Astrocyte (in vitro differentiated cells and primary cell): ENCODE results near the gene MECR. TPM values are rescaled to one million over a fixed set of nuclear protein-coding genes. Genes with fewer than 3 reads are reported as not detected.

Experiments used
- DNase-seq: peaks from one replicate; pipeline ENCODE4 v3.0.0-alpha.2; 2010; ENCODE audit warnings: low read depth
- FAIRE-seq: peaks from 2 replicates; lab custom pipeline; 2011; peaks lifted over from hg19 to GRCh38; lab: Jason Lieb, UNC
- H2AFZ ChIP-seq: 2 replicates; pipeline ENCODE4 v1.6.0; 2012; ENCODE audit warnings: low read depth, low read length, inconsistent platforms
- H3K27ac ChIP-seq: 2 replicates; pipeline ENCODE4 v1.5.1; 2011; ENCODE audit warnings: low read depth, low read length, inconsistent platforms
- H3K27me3 ChIP-seq: 2 replicates; pipeline ENCODE4 v1.6.0; 2011; ENCODE audit warnings: low read length, inconsistent platforms; ENCODE audit not compliant: insufficient read depth
- H3K36me3 ChIP-seq: 2 replicates; pipeline ENCODE4 v1.5.1; 2011; ENCODE audit warnings: low read length, inconsistent platforms; ENCODE audit not compliant: insufficient read depth
- H3K4me1 ChIP-seq: 2 replicates; pipeline ENCODE4 v1.5.1; 2011; ENCODE audit warnings: low read length, inconsistent platforms; ENCODE audit not compliant: insufficient read depth
- H3K4me2 ChIP-seq: 2 replicates; pipeline ENCODE4 v1.6.0; 2012; ENCODE audit warnings: low read length, inconsistent platforms
- H3K4me3 ChIP-seq: 2 replicates; pipeline ENCODE4 v1.5.1; 2011; ENCODE audit warnings: low read depth, mild to moderate bottlenecking, low read length, inconsistent platforms; ENCODE audit not compliant: insufficient read depth
- H3K79me2 ChIP-seq: 2 replicates; pipeline ENCODE4 v1.6.0; 2012; ENCODE audit warnings: mild to moderate bottlenecking, low read length, inconsistent platforms; ENCODE audit not compliant: insufficient read depth
- H3K9ac ChIP-seq: 2 replicates; pipeline ENCODE4 v1.6.0; 2012; ENCODE audit warnings: mild to moderate bottlenecking, low read length, inconsistent platforms
- H3K9me3 ChIP-seq: 2 replicates; pipeline ENCODE4 v1.5.1; 2012; ENCODE audit warnings: low read depth, mild to moderate bottlenecking, low read length, inconsistent platforms; ENCODE audit not compliant: insufficient read depth
- H4K20me1 ChIP-seq: 2 replicates; pipeline ENCODE4 v1.6.0; 2012; ENCODE audit warnings: low read length, inconsistent platforms; ENCODE audit not compliant: insufficient read depth
- H3K27ac Mint-ChIP-seq: one replicate; pipeline ENCODE4 v1.8.0; 2021; ENCODE audit warnings: mild to moderate bottlenecking, mixed read lengths; ENCODE audit not compliant: unreplicated experiment
- H3K27me3 Mint-ChIP-seq: one replicate; pipeline ENCODE4 v1.8.0; 2021; ENCODE audit warnings: low read depth, mixed read lengths; ENCODE audit not compliant: unreplicated experiment
- H3K36me3 Mint-ChIP-seq: one replicate; pipeline ENCODE4 v1.8.0; 2021; ENCODE audit warnings: low read depth, mixed read lengths; ENCODE audit not compliant: unreplicated experiment
- H3K4me1 Mint-ChIP-seq: one replicate; pipeline ENCODE4 v1.8.0; 2021; ENCODE audit warnings: low read depth, mixed read lengths; ENCODE audit not compliant: unreplicated experiment
- H3K4me3 Mint-ChIP-seq: one replicate; pipeline ENCODE4 v1.8.0; 2021; ENCODE audit warnings: mild to moderate bottlenecking, moderate library complexity, mixed read lengths; ENCODE audit not compliant: unreplicated experiment
- H3K9me3 Mint-ChIP-seq: one replicate; pipeline ENCODE4 v1.8.0; 2021; ENCODE audit warnings: mild to moderate bottlenecking, mixed read lengths; ENCODE audit not compliant: unreplicated experiment
- CTCF ChIP-seq: IDR thresholded peaks from 2 replicates; pipeline ENCODE4 v1.5.1; 2011; ENCODE audit warnings: low read depth, mild to moderate bottlenecking, inconsistent platforms, low read length, moderate library complexity; ENCODE audit not compliant: insufficient read depth
- EZH2 ChIP-seq: IDR thresholded peaks from 2 replicates; pipeline ENCODE4 v1.6.1; 2012; ENCODE audit warnings: mild to moderate bottlenecking, low read length, inconsistent platforms; ENCODE audit not compliant: insufficient read depth
- total RNA-seq: library from RNA; stranded (reverse); gene quantifications from 2 replicates; pipeline ENCODE4 v1.2.1, GENCODE V29; 2021

MECR gene
- total RNA-seq, 1 donor from 2014 or later, result 25.1 TPM

- Histone ChIP-seq H3K27ac (no peak overlapping the region), H3K36me3 (peaks cover 36% of the 10 kb centered on the region), H3K9ac (no peak overlapping the region), H2AFZ (no peak overlapping the region), H3K27me3 (no peaks in the 10 kb centered on the region), H4K20me1 (peaks cover 85% of the 10 kb centered on the region), H3K4me3 (no peak overlapping the region), H3K9me3 (no peaks in the 10 kb centered on the region), H3K4me2 (peak overlapping the region; percentile 1), H3K4me1 (peaks cover 7% of the 10 kb centered on the region), H3K79me2 (peaks cover 98% of the 10 kb centered on the region)
- no peak overlapping the region for H3K27ac Mint-ChIP-seq
- no peak overlapping the region for H3K4me3 Mint-ChIP-seq
- no peak for TF ChIP-seq EZH2
- H3K4me1 Mint-ChIP-seq, result peaks cover 10% of the 10 kb centered on the region
- FAIRE-seq (no peak), DNase-seq (peak; percentile 29)
- no peaks in the 10 kb centered on the region for H3K27me3 Mint-ChIP-seq
- peaks cover 23% of the 10 kb centered on the region for H3K36me3 Mint-ChIP-seq
- no peaks in the 10 kb centered on the region for H3K9me3 Mint-ChIP-seq
Observed at GRCh38 chr1:29162476-29163138, 68.1 kb downstream of the MECR start.

GRCh38 chr1:29162025-29162424 is 68.7 kb downstream of the MECR start:
- H3K9me3 Mint-ChIP-seq, result no peaks in the 10 kb centered on the region
- no peak overlapping the region for H3K4me3 ChIP-seq
- no peak overlapping the region for H3K27ac Mint-ChIP-seq
- no peak overlapping the region for H3K9ac ChIP-seq
- no peak overlapping the region for H3K4me2 ChIP-seq
- peaks cover 10% of the 10 kb centered on the region for H3K4me1 Mint-ChIP-seq
- FAIRE-seq (no peak), DNase-seq (no peak)
- peaks cover 84% of the 10 kb centered on the region for H4K20me1 ChIP-seq
- no peaks in the 10 kb centered on the region for H3K27me3 ChIP-seq
- no peak overlapping the region for H3K4me3 Mint-ChIP-seq
- no peak overlapping the region for H3K27ac ChIP-seq
- H3K36me3 Mint-ChIP-seq, result peaks cover 23% of the 10 kb centered on the region
- TF ChIP-seq CTCF (no peak), EZH2 (no peak)
- H3K79me2 ChIP-seq, result peaks cover 96% of the 10 kb centered on the region
- no peaks in the 10 kb centered on the region for H3K27me3 Mint-ChIP-seq
- no peaks in the 10 kb centered on the region for H3K9me3 ChIP-seq
- H3K4me1 ChIP-seq, result peaks cover 7% of the 10 kb centered on the region
- H3K36me3 ChIP-seq, result peaks cover 39% of the 10 kb centered on the region
- no peak overlapping the region for H2AFZ ChIP-seq

- no peak for TF ChIP-seq CTCF
- no peak for TF ChIP-seq EZH2
- Histone ChIP-seq H3K36me3 (peaks cover 44% of the 10 kb centered on the region), H2AFZ (no peak overlapping the region), H3K27ac (no peak overlapping the region), H3K4me3 (no peak overlapping the region), H3K4me1 (no peaks in the 10 kb centered on the region), H3K9me3 (no peaks in the 10 kb centered on the region), H3K79me2 (peaks cover 94% of the 10 kb centered on the region), H4K20me1 (peaks cover 82% of the 10 kb centered on the region), H3K27me3 (no peaks in the 10 kb centered on the region), H3K4me2 (no peak overlapping the region), H3K9ac (no peak overlapping the region)
- no peak for FAIRE-seq
- peaks cover 14% of the 10 kb centered on the region for H3K4me1 Mint-ChIP-seq
- no peak overlapping the region for H3K27ac Mint-ChIP-seq
- peaks cover 20% of the 10 kb centered on the region for H3K36me3 Mint-ChIP-seq
- H3K27me3 Mint-ChIP-seq, result no peaks in the 10 kb centered on the region
- no peak for DNase-seq
- H3K4me3 Mint-ChIP-seq, result no peak overlapping the region
- no peaks in the 10 kb centered on the region for H3K9me3 Mint-ChIP-seq
Observed at GRCh38 chr1:29159773-29160172, 71.0 kb downstream of the MECR start.
